HG02885 (cell line): ENCODE results near the gene IFIT1.
"Not testable (repeated sequence)": the region's sequence is repeated elsewhere in the genome, so short reads cannot be mapped to it uniquely, and the experiment has no call there.

Experiments
- ATAC-seq: cut with Tn5 transposase; IDR thresholded peaks from one replicate; pipeline ENCODE4 v1.9.1; 2021; ENCODE audit warnings: mild to moderate bottlenecking; ENCODE audit not compliant: unreplicated experiment, poor library complexity

Gene IFIT1

GRCh38 chr10:89363729-89364442, 28.5 kb upstream of the IFIT1 start:
- ATAC-seq, result no peak

- ATAC-seq, result no peak
Observed at GRCh38 chr10:89364531-89364930, 27.9 kb upstream of the IFIT1 start.

- peak; percentile 81 for ATAC-seq
Observed at GRCh38 chr10:89367529-89367928, 24.9 kb upstream of the IFIT1 start.

- no peak for ATAC-seq
Observed at GRCh38 chr10:89368129-89368528, 24.3 kb upstream of the IFIT1 start.

- ATAC-seq, result no peak
Observed at GRCh38 chr10:89369156-89370105, 23.0 kb upstream of the IFIT1 start.

- no peak for ATAC-seq
Observed at GRCh38 chr10:89371079-89371478, 21.3 kb upstream of the IFIT1 start.

- no peak for ATAC-seq
Observed at GRCh38 chr10:89371987-89372386, 20.4 kb upstream of the IFIT1 start.

- ATAC-seq, result no peak
Observed at GRCh38 chr10:89373916-89374711, 18.3 kb upstream of the IFIT1 start.

GRCh38 chr10:89374713-89375141, 17.7 kb upstream of the IFIT1 start:
- ATAC-seq, result no peak

- ATAC-seq, result no peak
Observed at GRCh38 chr10:89377705-89378637, 14.5 kb upstream of the IFIT1 start, which contains the start of gene IFIT1B. Gene IFIT1B, plus strand, starts transcription at chr10:89378056. Its CDS starts 80 bp downstream, at chr10:89378136.

- ATAC-seq, result no peak
Observed at GRCh38 chr10:89379103-89379502, 13.3 kb upstream of the IFIT1 start.

GRCh38 chr10:89382757-89383156, 9.7 kb upstream of the IFIT1 start:
- ATAC-seq, result no peak

- ATAC-seq, result no peak
Observed at GRCh38 chr10:89384474-89385340, 7.7 kb upstream of the IFIT1 start.

GRCh38 chr10:89388806-89389205, 3.6 kb upstream of the IFIT1 start:
- no peak for ATAC-seq

GRCh38 chr10:89389254-89389653, 3.2 kb upstream of the IFIT1 start:
- ATAC-seq, result no peak

GRCh38 chr10:89390476-89391225, 1.8 kb upstream of the IFIT1 start:
- ATAC-seq, result no peak

GRCh38 chr10:89391226-89391576, 1.2 kb upstream of the IFIT1 start:
- not testable (repeated sequence) for ATAC-seq

GRCh38 chr10:89392974-89393373, 551 bp downstream of the IFIT1 start:
- no peak for ATAC-seq
